Ovary (tissue), 9 donors: ENCODE results near the gene RBP5. TPM values are rescaled to one million over a fixed set of nuclear protein-coding genes. Genes with fewer than 3 reads are reported as not detected.

Experiments
- DNase-seq, 5 donors: peaks; one replicate each; pipeline ENCODE4 v3.0.0-alpha.2; 2019 to 2020
- H3K27ac ChIP-seq, 2 donors: fragments of 200-600 bp; one replicate each; pipeline versions ENCODE4 v1.5.1 to v1.8.0; 2019 to 2022
- H3K27me3 ChIP-seq: fragments of 200-600 bp; one replicate; pipeline ENCODE4 v1.8.0; 2022
- H3K36me3 ChIP-seq: fragments of 200-600 bp; sonication (generic); one replicate; pipeline ENCODE4 v1.5.1; 2019
- H3K4me1 ChIP-seq: one replicate; pipeline ENCODE4 v1.8.1; 2013; ENCODE audit warnings: mild to moderate bottlenecking, moderate library complexity; ENCODE audit not compliant: insufficient read depth
- H3K4me3 ChIP-seq: fragments of 200-600 bp; sonication (generic); one replicate; pipeline ENCODE4 v1.5.1; 2017
- H3K9me3 ChIP-seq, 2 donors: fragments of 200-600 bp in 1 of 2; sonication (generic) in 1 of 2; one replicate each; pipeline versions ENCODE4 v1.5.1 to v1.8.1; 2013 to 2019; ENCODE audit warnings: mild to moderate bottlenecking in 1 of 2, moderate library complexity in 1 of 2
- CTCF ChIP-seq, 3 donors: fragments of 450-650 bp in 2 of 3; fragments of 200-600 bp in 1 of 3; IDR thresholded peaks; one replicate each; pipeline versions ENCODE4 v1.5.1 to v1.8.0; 2016 to 2022; ENCODE audit warnings: antibody characterized with exemption in 3 of 3, mild to moderate bottlenecking in 1 of 3
- EP300 ChIP-seq: sonication (generic); formaldehyde crosslinking; IDR thresholded peaks from one replicate; pipeline ENCODE4 v1.6.1; 2017; ENCODE audit warnings: antibody characterized with exemption
- POLR2A ChIP-seq: fragments of 450-650 bp; IDR thresholded peaks from one replicate; pipeline ENCODE4 v1.6.1; 2017; ENCODE audit warnings: antibody characterized with exemption, mild to moderate bottlenecking, moderate library complexity
- WGBS, 3 donors: extraction: QIAGEN DNeasy Blood & Tissue Kit in 1 of 3; methylation state at CpG; one replicate each; pipeline versions ENCODE4 v1.1.5 to v1.1.7; 2013 to 2017; 5-methylcytosine and 5-hydroxymethylcytosine counted together
- intact Hi-C, 4 donors: fragments of 100-400 bp; cut with DNase I; formaldehyde crosslinking; loops; one replicate each; pipeline versions ENCODE4 v1.11.0 to v1.15.1; 2022 to 2023
- polyA plus RNA-seq, 2 donors: library from polyadenylated mRNA; stranded (reverse); fragments of 200-250 nt in 1 of 2; fragments of 350-450 nt in 1 of 2; fragmentation: Illumina TruSeq in 1 of 2; extraction: RNeasy Lipid Tissue Mini Kit (QIAGEN cat#74804) in 1 of 2; gene quantifications; one replicate each; pipeline ENCODE4 v1.2.3, GENCODE V29; 2013 to 2014
- total RNA-seq, 7 donors: library from RNA; depleted of rRNA in 2 of 7; stranded (reverse); fragments of >200 nt in 2 of 7; fragmentation: NEBNext Ultra II Directional in 3 of 7; extraction: Animal tissue kit (Norgen Biotek cat#: 25700) in 3 of 7; gene quantifications; one replicate each; pipeline versions ENCODE4 v1.1.0 to v1.2.4, GENCODE V29; 2016 to 2023
- donor health status: DM: no; HTN: no; CAD: no; lungs with moderate emphysema.
- donor health status: DM: no; HTN: no; CAD: no.
- donor health status: Bipolar disorder and iron deficiency.
- donor health status: DM: yes; HTN: yes; CAD: no.
- donor health status: DM: no; HTN: no; CAD: no.
- donor health status: DM: yes; HTN: yes; CAD: no.

RBP5 gene
- total and polyA plus RNA-seq, 9 donors, result 1.2 to 17.3 (median 6.1) TPM

GRCh38 chr12:7102582-7102981 lies 26.1 kb downstream of the RBP5 start:
- DNase-seq, result no peak
- WGBS, 3 donors, result 71 to 87% (median 78%) methylated on average over 3 of the region's 3 CpGs
- Histone ChIP-seq H3K27ac (peak overlapping the region in 1 of 2 donors; percentile 77), H3K9me3 (no peaks in the 10 kb centered on the region), H3K36me3 (no peaks in the 10 kb centered on the region), H3K27me3 (no peaks in the 10 kb centered on the region), H3K4me3 (no peak overlapping the region), H3K4me1 (peaks cover 17% of the 10 kb centered on the region)
- intact Hi-C loops, result no loop called here
- no peak for TF ChIP-seq CTCF (IDR thresholded peaks at IDR 0.05)
- no peak for TF ChIP-seq POLR2A
- no peak for TF ChIP-seq EP300

- Histone ChIP-seq H3K27ac (peak overlapping the region; percentile 53 to 77), H3K27me3 (no peaks in the 10 kb centered on the region), H3K36me3 (no peaks in the 10 kb centered on the region), H3K9me3 (no peaks in the 10 kb centered on the region), H3K4me1 (peaks cover 13% of the 10 kb centered on the region), H3K4me3 (peak overlapping the region; percentile 22)
- peak; percentile 66 to 88 (median 78) for DNase-seq
- no peak for TF ChIP-seq POLR2A
- no peak for TF ChIP-seq CTCF (IDR thresholded peaks at IDR 0.05)
- TF ChIP-seq EP300, result no peak
- 8 to 16% (median 8%) methylated on average over 10 of the region's 10 CpGs for WGBS, 3 donors
- intact Hi-C loops, result no loop called here
Measured at GRCh38 chr12:7101694-7102131, 27.0 kb downstream of the RBP5 start.

- TF ChIP-seq EP300 (no peak), CTCF (IDR thresholded peaks at IDR 0.05) (peak in 1 of 3 donors; percentile 16), POLR2A (no peak)
- DNase-seq, result no peak
- H3K4me3 ChIP-seq, result peak overlapping the region; percentile 22
- intact Hi-C loops, result no loop called here
- WGBS, 3 donors, result 70 to 74% (median 72%) methylated on average over 4 of the region's 4 CpGs
- no peaks in the 10 kb centered on the region for H3K36me3 ChIP-seq
- H3K9me3 ChIP-seq, result no peaks in the 10 kb centered on the region
- no peaks in the 10 kb centered on the region for H3K27me3 ChIP-seq
- peaks cover 13% of the 10 kb centered on the region for H3K4me1 ChIP-seq
- H3K27ac ChIP-seq, result peak overlapping the region in 1 of 2 donors; percentile 77
Measured at GRCh38 chr12:7101047-7101693, 27.5 kb downstream of the RBP5 start.

- TF ChIP-seq CTCF (IDR thresholded peaks at IDR 0.05) (no peak), POLR2A (no peak), EP300 (no peak)
- no peaks in the 10 kb centered on the region for H3K9me3 ChIP-seq
- no peak overlapping the region for H3K27ac ChIP-seq
- DNase-seq, result no peak
- WGBS, 3 donors, result 81 to 91% (median 86%) methylated on average over 4 of the region's 4 CpGs
- H3K27me3 ChIP-seq, result no peaks in the 10 kb centered on the region
- intact Hi-C loops, result no loop called here
- peaks cover 13% of the 10 kb centered on the region for H3K4me1 ChIP-seq
- H3K4me3 ChIP-seq, result no peak overlapping the region
- H3K36me3 ChIP-seq, result no peaks in the 10 kb centered on the region
Measured at GRCh38 chr12:7100239-7100638, 28.4 kb downstream of the RBP5 start.
